Endothelial cell of umbilical vein (primary cell): ENCODE data around the gene CEBPA.

Experiments
- CTCF ChIP-seq, 2 donors: IDR thresholded peaks; 1 replicate in 1 of 2; 2 replicates in 1 of 2; pipeline ENCODE4 v1.5.1; 2011; ENCODE audit warnings: low read length in 2 of 2, mild to moderate bottlenecking in 2 of 2, moderate library complexity in 2 of 2, control low read depth in 1 of 2, inconsistent platforms in 1 of 2, low read depth in 1 of 2; ENCODE audit not compliant: insufficient read depth in 1 of 2; ENCODE audit errors: extremely low read depth in 1 of 2
- EZH2 ChIP-seq: IDR thresholded peaks from 2 replicates; pipeline ENCODE4 v1.6.1; 2012; ENCODE audit warnings: borderline replicate concordance, low read depth, mild to moderate bottlenecking, moderate library complexity, low read length, inconsistent platforms; ENCODE audit not compliant: severe bottlenecking

- TF ChIP-seq EZH2, result no peak
- no peak for TF ChIP-seq CTCF (IDR thresholded peaks at IDR 0.05; ENCODE audit: extremely low read depth in 1 of 2, insufficient read depth in 1 of 2, low read depth in 1 of 2, low read length in 2 of 2)
Observed at GRCh38 chr19:33349319-33350289, 47.3 kb upstream of the CEBPA start.
